ENCODE results near the gene SDS. TPM values are rescaled to one million over a fixed set of nuclear protein-coding genes. Genes with fewer than 3 reads are reported as not detected.

Gene SDS
- total RNA-seq, 1 experiment from 2014 or later: not detected

- Histone ChIP-seq H3K9ac (ENCODE audit: extremely low read depth, insufficient read length, low read length) (no peak overlapping the region), H3K9me3 (ENCODE audit: control insufficient read depth, low read depth, low read length) (no peaks in the 10 kb centered on the region), H3K4me1 (ENCODE audit: insufficient read depth, low read length) (0 out of 2 replicates have a peak, but pooled peaks cover 2% of the 10 kb centered on the region), H2BK120ac (ENCODE audit: low read depth, low read length, poor library complexity, severe bottlenecking) (no peak overlapping the region), H2AK5ac (ENCODE audit: insufficient read length, low read length) (no peak overlapping the region), H4K20me1 (ENCODE audit: control insufficient read depth, insufficient read depth, insufficient read length) (no peaks in the 10 kb centered on the region), H2AFZ (ENCODE audit: low read length) (no peak overlapping the region), H4K5ac (ENCODE audit: insufficient read length, low read depth, low read length) (no peak overlapping the region), H2BK15ac (ENCODE audit: low read depth, low read length) (no peak overlapping the region), H3K27ac (ENCODE audit: insufficient read length, low read depth, low read length) (no peak overlapping the region), H3T11ph (ENCODE audit: low read length) (no peak overlapping the region), H3K27me3 (ENCODE audit: insufficient read depth, low read length) (no peaks in the 10 kb centered on the region), H3K4ac (ENCODE audit: low read depth, low read length) (no peak overlapping the region), H3K23ac (ENCODE audit: insufficient read length, low read depth, low read length) (no peak overlapping the region), H2BK12ac (ENCODE audit: insufficient read length, low read depth, low read length) (no peak overlapping the region), H4K91ac (ENCODE audit: insufficient read length, low read depth, low read length) (no peak overlapping the region), H3K79me2 (ENCODE audit: insufficient read depth, low read length) (no peaks in the 10 kb centered on the region), H3K18ac (ENCODE audit: insufficient read length, low read depth, low read length) (no peak overlapping the region), H3K14ac (ENCODE audit: insufficient read depth, low read length) (no peak overlapping the region), H3K79me1 (ENCODE audit: insufficient read depth, low read depth, low read length, poor library complexity, severe bottlenecking) (no peaks in the 10 kb centered on the region), H2BK5ac (ENCODE audit: insufficient read length, low read length) (no peak overlapping the region), H2BK20ac (ENCODE audit: low read depth, low read length, poor library complexity, severe bottlenecking) (no peak overlapping the region), H3K56ac (ENCODE audit: insufficient read length, low read depth, low read length) (no peak overlapping the region), H4K8ac (replicated peaks; ENCODE audit: insufficient read length, low read depth, low read length) (no peak overlapping the region), H3K4me2 (ENCODE audit: insufficient read depth, insufficient read length, low read length) (no peak overlapping the region), H3K23me2 (ENCODE audit: insufficient read length, low read depth, low read length, poor library complexity, severe bottlenecking) (no peaks in the 10 kb centered on the region)
- no peak for DNase-seq
- H3K27me3 Mint-ChIP-seq (ENCODE audit: low read depth): peaks cover 34% of the 10 kb centered on the region
- H3K36me3 Mint-ChIP-seq (ENCODE audit: insufficient read depth in 1 of 3, low read depth in 3 of 3): no peaks in the 10 kb centered on the region; a peak in 2 of 7 replicates
- TF ChIP-seq CTCF (conservative IDR thresholded peaks at IDR 0.05): no peak
- no peaks in the 10 kb centered on the region; a peak in 2 of 5 replicates for H3K9me3 Mint-ChIP-seq
- no CpG with 5 or more reads among the region's 2 CpGs for WGBS (ENCODE audit: extremely low coverage, insufficient read length, low lambda C conversion rate)
- no peak overlapping the region for H3K27ac Mint-ChIP-seq
- no peak overlapping the region for H3K4me3 Mint-ChIP-seq
- peaks cover 0 to 5% of the 10 kb centered on the region in 2 experiments; a peak in 1 of 4 replicates for H3K4me1 Mint-ChIP-seq
Measured at GRCh38 chr12:113449299-113449698, 45.6 kb upstream of the SDS start.
